8988T (cell line): ENCODE results near the gene SLC39A9.
"Not testable (repeated sequence)": the region's sequence is repeated elsewhere in the genome, so short reads cannot be mapped to it uniquely, and the experiment has no call there.

Source experiments
- DNase-seq: peaks from one replicate; pipeline ENCODE4 v3.0.0; 2011

Gene SLC39A9

DNA sequence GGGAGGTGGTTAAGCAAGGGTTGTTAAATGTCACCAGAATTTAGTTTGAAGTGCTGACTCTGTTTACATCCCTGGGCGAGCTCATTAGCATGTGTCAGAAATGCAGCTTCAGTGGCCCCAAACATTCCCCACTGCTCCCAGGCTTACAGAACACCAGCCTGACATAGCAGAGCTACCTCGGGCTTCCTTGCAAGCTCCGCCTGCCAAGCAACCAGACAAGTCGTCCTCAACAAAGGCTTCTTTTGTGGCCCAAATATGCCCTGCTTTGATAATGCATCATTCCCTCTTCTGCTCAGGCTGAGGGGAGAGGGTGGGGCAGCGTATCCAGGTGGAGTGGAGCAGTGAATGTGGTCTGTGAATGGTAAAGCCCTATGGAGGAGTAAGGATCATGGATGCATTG lies 28.4 kb upstream of the SLC39A9 start:
- no peak for DNase-seq

DNA sequence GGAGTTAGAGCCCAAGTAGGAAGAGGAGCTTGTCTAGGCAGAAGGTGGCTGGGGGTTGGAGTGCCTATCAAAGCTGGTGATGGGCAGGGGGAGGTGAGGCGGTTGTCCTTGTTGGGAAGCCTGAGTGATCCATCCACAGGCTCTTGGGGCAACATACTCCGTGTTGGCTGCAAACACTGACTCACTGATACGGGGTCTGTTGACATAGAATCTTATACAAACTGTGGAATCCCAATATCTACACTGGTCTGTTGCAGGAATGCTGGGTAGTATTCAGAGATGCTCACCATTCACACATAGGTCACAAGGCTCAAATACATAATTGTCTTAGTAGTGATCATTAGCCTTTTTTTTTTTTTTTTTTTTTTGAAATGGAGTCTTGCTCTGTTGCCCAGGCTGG lies 26.3 kb upstream of the SLC39A9 start:
- DNase-seq = no peak

DNA sequence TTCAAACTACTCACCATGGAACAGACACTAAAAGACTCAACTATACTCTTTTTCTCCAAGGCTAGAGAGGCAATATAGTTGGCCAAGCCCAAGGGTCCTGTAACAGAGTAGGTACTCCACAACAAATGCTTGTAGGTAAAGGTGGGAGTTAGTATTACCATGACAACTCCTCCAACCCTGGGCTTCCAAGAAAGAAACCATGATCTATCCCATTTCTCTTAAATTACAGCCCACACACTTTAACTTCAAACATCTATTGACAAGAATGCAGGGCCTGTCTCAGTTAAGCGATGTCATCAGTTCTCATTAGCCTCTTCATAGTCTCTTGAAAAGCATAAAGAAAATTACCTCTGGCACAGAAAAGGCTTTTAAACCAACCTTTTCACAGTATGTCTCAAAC lies 25.4 kb upstream of the SLC39A9 start:
- no peak for DNase-seq

DNA sequence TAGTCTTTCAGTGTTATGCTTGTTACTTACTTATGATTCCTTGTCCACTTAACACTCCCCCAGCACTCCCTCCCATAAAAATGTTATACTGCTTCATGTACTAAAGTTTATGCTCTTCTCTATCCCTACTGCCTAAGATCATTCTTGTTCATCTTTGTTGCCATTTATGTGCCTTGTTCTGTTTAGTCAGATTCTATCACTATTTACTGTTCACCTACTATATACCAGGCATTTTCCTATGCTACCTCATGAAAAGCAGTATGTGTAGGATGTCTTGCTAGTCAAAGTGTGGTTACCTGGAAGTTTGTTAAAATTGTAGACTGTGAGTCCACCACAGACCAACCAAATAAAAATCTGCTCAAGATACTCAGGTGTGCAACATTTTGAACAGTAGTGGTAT lies 24.3 kb upstream of the SLC39A9 start:
- no peak for DNase-seq

DNA sequence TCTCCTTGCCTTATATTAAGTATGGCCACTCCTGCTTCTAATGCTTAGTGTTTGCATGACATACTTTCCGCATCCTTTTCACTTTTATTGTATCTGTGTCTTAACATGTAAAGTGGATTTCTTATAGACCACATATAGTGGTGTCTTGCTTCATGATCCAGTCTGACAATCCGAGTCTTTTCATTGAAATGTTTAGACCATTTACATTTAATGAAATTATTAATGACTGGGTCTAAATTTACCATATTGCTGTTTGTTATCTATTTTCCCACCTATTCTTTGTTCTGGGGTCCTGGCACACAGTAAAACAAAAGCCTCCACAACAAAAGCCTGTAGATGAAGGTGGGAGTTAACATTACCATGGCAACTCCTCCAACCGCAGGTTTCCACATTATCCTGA lies 23.3 kb upstream of the SLC39A9 start:
- DNase-seq = no peak

DNA sequence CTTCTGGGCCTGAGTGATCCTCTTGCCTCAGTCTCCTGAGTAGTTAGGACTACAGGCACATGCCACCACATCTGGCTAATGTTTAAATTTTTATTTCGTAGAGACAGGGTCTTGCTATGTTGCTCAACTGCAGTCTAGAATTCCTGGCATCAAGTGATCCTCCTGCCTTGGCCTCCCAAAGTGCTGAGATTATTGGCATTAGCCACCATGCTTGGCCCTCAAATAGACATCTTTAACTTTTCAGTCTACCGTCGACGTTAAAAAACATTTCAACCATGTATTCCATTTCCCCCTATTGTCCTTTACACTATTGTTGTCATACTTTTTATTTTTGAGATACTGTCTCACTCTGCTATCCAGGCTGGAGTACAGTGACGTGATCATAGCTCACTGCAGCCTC lies 22.8 kb upstream of the SLC39A9 start:
- no peak for DNase-seq

DNA sequence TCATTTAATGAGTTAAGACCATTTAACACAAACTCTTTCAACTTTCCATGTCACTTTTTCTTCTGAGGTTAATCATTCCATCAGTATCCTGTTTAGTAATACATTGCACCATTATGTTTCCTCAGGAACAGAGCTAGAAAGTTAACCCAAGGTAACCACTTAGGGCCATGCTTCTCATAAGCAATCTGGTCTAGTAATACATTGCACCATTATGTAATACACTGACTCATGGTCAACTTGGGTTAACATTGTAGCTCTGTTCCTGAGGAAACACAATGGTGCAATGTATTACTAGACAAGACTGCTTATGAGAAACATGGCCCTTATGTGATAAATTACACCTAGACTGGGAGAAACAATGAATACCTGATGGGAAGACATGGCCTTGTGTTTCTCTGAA lies 22.1 kb upstream of the SLC39A9 start:
- no peak for DNase-seq

DNA sequence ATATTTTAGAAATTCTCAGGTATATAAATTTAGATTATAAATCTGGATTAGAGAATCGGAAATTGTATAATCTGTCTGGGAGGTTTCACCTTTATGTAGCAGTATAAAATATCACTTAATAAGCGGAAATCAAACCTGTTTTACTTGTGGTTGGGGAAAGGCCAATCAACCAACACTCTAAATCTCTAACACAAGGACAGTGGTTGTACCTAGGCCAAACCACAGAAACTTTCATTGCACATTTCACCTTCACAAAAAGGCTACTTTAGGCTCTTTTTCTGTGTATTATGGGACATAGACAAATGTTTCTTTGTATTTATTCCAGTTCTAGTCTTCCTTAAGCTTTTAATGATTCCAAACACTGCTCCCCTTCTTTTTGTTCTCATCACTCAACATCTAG lies 20.2 kb upstream of the SLC39A9 start:
- no peak for DNase-seq

DNA sequence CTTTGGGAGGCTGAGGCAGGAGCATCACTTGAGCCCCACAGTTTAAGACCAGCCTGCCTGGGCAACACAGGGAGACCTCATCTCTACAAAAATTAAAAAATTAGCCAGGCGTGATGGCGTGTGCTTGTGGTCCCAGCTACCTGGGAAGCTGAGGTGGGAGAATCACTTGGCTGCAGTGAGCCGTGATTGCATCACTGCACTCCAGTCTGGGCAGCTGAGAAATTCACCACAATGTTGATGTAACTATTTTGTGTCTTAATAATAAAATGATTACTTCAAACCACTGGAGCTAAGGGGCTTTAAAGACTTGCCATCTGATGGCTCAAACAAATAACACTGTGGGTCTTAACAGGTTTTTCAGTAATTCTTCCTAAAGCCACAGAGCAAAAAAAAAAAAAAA lies 11.2 kb upstream of the SLC39A9 start:
- no peak for DNase-seq

DNA sequence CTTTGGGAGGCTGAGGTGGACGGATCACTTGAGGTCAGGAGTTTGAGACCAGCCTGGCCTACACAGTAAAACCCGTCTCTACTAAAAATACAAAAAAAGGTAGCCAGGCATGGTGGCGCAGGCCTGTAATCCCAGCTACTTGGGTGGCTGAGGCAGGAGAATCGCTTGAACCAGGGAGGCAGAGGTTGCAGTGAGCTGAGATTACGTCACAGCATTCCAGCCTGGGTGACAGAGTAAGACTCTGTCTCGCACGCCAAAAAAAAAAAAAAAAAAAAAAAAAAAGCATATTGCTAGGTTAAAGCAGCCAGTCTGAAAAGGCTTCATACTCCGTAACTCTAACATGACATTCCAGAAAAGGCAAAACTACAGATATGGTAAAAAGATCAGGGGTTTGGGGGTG lies 7.1 kb upstream of the SLC39A9 start:
- DNase-seq = not testable (repeated sequence)

DNA sequence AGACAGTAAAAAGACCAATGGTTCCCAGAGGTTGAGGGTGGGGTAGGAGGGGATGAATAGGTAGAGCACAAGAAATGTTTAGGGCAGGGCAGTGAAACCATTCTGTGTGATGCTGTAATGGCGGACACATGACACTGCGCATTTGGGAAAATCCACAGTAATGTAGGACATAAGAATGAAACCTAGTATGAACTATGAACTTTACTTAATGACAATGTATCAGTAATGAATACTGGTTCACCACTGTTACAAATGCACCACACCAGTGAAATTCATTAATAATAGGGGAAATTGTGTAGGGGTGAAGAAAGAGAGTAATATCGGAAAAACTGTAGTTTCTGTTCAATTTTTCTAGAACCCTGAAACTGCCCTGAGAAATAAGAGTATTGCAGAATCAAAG lies 6.0 kb upstream of the SLC39A9 start:
- DNase-seq = no peak

DNA sequence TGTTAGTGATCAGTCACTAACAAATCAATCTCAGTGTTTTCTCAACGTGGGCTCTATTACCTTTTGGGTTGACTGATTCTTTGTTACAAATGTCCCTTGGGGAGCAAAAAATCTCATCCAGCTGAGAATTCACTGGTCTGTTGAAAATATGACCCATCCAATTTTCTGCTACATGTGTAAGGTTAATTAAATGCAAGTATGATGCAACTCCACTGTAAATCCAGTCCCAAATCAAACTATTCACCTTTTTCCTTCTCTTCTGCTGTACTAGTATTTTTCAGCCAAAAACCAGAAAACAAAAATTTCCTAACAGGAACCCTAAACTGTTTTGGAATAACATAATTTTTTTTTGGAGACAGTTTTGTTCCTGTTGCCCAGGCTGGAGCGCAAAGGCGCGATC lies 2.6 kb upstream of the SLC39A9 start:
- DNase-seq = no peak

DNA sequence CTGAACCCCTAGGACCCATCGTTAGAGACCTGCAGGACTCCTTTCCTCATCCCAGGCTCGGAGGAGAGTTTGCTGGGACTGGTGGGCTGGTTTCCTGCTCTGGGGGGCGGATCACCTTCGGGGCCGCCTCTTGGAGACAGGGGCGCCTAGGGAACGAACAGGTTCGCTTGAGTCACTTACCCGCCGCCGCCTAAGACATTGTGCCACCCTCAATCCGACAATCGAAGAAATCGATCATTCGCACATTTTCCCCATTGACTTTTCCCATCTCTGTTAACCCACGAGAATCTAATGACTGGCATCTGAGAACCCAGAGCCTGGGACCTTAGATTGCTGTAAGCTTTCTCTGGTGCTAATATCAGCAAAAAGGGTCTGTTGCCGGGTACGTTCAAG lies 322 bp downstream of the SLC39A9 start:
- DNase-seq = no peak

DNA sequence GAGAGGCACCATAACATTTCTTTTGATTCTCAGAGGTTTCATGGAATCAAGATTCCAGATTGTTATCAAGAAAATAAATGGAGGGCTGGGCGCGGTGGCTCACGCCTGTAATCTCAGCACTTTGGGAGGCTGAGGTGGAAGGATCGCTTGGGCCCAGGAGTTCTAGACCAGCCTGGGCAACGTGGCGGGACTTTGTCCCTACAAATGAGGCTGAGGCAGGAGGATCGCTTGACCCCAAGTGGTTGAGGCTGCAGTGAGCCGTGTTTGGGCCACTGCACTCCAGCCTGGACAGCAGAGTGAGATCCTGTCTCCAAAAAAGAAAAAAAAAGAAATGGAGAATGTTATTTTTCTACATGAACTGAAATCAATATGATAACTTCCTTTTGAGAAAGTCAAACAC lies 1.3 kb downstream of the SLC39A9 start:
- no peak for DNase-seq

DNA sequence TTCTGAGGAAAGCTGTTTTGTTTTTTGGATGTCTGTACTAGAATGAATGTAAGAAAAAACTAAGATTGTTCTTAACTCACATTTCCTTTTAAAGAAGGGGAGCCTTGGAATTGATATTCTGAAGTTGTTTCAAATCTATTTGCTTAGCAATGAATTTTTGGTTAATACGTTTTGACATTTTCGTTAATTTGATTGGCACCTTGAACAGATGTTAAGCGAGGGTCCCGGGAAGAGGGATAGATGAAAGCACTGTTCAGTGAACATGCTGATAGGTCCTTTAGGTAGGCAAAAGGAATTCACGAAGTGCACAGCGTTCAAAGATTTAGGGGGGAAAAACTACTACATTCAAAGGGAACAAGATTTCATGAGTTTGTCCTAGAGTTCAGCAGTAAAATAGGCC lies 1.7 kb downstream of the SLC39A9 start:
- no peak for DNase-seq

DNA sequence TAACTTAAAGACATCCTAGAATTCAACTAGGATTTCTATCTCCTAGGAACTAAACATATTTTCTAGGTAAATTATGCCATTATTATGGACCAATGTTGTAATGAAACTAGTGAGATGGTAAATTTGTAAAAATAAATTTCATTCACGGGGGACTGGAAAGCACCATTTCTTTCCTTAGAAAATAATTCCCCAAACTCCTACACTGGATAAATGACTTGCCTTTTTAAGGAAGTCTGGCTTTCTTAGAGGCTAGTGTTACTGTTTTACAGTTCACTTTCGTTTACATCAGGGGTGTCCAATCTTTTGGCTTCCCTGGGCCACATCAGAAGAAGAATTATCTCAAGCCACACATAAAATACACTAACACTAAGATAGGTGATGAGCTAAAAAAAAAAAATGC lies 3.3 kb downstream of the SLC39A9 start:
- DNase-seq = no peak

DNA sequence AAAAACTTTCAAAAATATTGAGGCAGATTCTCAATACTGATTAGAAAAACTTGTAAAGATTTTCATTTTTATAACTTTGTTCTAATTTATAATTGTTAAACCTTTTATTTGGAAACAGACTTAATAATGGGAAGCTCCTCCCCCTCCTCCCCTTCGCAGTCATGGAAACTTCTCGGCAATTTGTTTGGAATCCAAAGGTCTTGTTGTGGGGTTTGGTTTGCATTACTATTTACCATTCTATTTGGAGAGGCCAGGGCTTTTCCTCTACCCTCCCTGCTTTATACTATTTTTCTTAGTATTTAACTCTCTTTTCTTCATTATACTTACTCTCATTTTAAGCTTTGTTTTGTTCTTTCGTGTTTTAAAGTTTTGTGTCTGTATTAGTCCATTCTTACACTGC lies 6.0 kb downstream of the SLC39A9 start:
- DNase-seq = no peak

DNA sequence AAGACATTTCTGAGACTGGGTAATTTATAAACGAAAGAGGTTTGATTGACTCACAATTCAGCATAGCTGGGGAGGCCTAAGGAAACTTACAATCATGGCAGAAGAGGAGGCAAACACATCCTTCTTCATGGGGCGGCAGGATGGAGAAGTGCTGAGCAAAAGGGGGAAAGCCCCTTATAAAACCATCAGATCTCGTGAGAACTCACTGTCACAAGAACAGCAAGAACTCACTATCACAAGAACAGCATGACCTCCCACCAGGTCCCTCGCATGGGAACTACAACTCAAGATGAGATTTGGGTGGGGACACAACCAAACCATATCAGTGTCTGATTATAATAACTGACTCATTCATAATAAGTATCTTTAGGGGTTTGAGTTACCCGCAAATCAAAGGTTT lies 6.4 kb downstream of the SLC39A9 start:
- no peak for DNase-seq

DNA sequence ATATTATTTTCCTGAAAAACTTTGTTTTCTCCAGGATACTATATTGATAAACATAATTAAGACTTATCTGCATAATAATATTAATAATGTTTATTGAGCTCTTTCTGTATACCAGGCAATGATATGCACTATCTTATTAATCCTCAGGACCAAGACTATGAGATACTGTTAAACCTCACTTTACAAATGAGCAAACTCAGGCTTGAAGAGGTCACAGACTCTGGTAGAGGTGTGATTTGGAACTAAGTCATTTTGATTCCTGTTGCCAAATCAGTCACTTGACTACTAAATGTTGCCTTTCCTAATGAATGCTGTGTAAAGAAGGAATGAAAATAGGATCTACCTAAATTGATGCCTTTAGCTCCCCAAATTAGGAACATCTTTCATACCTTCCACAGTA lies 7.3 kb downstream of the SLC39A9 start:
- DNase-seq = no peak

DNA sequence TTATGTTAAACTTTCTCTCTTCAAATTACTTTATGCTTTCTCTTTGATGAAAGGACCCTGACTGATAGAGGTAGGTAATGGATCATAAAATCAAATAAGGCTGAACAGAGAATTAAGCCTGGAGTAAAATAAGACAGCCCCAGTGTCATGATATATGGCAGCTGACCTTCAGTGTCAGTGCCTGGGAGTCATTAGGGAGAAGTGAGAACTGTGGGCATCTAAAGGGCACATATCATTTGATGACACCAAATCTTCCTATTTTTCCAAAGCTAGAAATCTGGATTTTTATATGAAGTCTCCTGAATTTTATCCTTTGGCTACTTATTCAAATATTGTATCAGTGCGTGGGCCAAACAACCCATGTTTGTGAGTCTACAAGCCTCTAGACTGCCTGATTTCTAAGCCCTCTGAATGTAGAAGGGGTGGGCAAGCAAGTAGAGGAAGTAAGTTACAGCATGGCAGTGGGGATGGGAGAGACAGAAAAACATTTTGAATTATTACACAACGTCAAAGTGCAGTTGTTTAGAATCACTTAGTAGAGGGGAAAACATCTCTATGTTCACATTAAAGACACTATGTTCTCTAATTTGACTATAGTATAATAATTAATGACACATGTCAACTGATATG lies 10.0 kb downstream of the SLC39A9 start:
- DNase-seq = no peak

DNA sequence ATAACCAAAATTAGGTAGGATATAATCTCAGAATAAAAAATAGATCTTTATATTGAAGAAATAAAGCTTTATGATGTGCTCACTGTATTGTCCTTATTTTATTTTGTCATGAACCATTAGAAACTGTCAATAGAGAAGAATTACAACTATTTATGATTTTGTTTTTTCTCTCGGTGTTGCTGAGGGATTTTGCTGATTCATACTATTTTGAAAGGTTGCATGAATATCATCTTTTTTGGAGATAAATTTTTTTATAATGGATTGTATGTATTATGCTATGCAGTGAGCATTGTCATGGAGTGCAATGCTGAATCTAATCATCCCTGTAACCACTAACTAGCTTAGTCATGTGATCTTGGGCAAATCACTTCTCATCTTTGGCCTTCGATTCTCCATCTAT lies 15.0 kb downstream of the SLC39A9 start:
- DNase-seq = no peak

DNA sequence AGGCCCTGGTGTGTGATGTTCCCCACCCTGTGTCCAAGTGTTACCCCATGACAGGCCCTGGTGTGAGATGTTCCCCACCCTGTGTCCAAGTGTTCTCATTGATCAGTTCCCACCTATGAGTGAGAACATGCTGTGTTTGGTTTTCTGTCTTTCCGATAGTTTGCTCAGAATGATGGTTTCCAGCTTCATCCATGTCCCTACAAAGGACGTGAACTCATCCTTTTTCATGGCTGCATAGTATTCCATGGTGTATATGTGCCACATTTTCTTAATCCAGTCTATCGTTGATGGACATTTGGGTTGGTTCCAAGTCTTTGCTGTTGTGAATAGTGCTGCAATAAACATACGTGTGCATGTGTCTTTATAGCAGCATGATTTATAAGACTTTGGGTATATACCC lies 17.6 kb downstream of the SLC39A9 start:
- not testable (repeated sequence) for DNase-seq

DNA sequence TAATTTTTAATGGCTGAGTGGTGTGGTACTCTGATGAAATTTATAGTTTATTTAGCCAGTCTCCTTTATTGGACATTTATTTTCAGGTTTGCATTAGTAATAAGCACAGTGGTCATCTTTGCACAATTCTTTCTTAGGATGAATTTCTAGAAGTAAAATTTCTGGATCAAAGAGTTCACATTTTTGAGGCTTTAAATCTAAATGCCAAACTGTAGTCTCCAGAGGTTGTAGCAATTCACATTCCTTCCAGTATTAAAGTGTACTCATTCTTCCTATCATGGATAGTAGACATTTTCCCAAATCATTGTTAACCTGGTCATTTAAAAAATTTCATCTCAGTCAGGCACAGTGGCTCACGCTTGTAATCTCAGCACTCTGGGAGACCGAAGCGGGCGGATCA lies 24.8 kb downstream of the SLC39A9 start:
- no peak for DNase-seq

DNA sequence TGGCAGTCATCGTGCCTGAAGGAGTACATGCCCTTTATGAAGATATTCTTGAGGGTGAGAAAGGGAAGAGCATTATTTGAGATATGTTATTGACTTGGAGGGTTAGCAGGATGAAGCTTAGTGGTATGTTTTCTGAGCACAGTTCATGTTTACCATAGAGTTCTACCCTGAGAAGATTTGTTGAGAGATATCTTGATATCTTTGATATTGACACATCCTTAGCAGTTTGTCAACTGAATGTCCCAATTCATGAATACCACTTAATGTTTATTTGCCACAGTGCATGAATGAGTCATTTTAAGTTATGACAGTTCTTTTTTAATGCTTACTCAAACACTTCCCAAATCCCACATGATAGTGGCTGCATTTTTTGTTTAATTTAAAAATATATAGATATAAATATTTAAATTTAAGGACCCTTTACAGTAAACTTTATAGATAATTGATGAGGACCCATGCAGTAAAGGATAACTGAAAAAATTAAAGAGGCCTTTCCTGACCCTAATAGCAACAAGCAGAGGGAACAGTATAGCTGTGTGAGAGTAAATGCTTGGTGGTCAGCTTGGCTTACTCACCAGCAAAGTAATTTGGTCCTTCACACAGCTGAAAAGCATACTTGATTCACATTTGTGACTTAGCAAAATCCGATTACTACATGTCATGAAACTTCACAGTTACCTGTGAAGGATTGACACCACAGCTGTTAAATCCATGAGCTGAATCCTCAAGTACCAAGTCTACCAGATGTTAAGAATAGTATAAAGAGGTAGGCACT lies 25.8 kb downstream of the SLC39A9 start:
- DNase-seq = no peak

DNA sequence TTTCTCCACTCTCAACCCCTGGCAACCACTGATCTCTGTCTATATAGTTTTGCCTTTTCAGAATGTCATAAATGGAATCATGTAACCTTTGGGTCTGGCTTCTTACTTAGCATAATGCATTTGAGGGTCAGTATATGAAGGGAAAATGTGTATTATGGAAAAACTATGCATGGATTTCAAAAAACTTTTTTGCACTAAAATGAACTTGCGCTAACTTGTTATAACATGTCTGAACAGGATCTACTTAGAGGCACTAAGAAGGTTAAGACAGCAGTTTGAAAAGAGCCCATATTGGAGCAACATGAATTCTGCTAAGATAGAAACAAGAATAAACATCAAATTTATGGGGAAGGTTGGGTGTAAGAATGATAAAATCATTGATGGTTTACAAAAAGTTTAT lies 29.1 kb downstream of the SLC39A9 start:
- DNase-seq = no peak
